ENCODE results near the gene PHF2. TPM values are rescaled to one million over a fixed set of nuclear protein-coding genes. Genes with fewer than 3 reads are reported as not detected.
A peak's percentile ranks its signal among the peaks of the same experiment; 100 is the strongest.

The PHF2 gene
- 10 to 100 TPM; 25.5 to 26.8 TPM for total RNA-seq

GRCh38 chr9:93576258-93577077, at the start of gene PHF2:
PHF2 (plus strand) TSS chr9:93576584; CDS start chr9:93576774, 190 bp downstream.
- Mint-ChIP-seq H3K9me3 (no peaks in the 10 kb centered on the region), H3K27me3 (no peaks in the 10 kb centered on the region), H3K27ac (peak within 1 kb of the TSS; percentile 90), H3K36me3 (ENCODE audit: low read depth) (peaks cover 3% of the 10 kb centered on the region), H3K4me1 (peaks cover 29% of the 10 kb centered on the region), H3K4me3 (peak within 1 kb of the TSS; percentile 80)
- CTCF ChIA-PET: interaction anchor here (1.0 to 1.5 kb wide), 2 partner anchors 10 to 123 kb away, joined by 3 to 11 read pairs; partner anchors contain the start of gene FAM120AOS
- POLR2A ChIA-PET: interaction anchor here (0.8 to 4.1 kb wide), 4 partner anchors 10 to 123 kb away, joined by 3 to 45 read pairs (median 4); partner anchors contain the start of gene FAM120AOS
- DNase-seq: peak; percentile 33

DNA sequence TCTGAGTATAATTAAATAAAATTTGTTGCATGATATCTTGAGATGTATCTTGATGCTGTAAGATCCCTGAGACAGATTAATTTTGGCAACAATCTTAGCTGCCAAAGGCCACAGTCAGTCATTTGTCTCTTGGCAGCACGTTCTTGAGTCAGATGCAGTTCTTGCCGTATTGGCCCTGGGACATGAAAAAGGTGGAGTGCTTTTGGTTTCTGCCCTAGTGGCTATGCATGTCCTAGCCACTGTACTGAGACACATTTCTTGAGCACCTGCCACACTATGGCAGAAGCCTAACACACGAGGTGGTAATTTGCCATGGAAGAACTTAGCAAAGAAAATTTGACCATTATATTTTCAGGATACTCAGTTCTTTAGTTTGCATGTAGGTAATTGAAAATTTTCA, 45.0 kb upstream of the PHF2 start:
- peaks cover 15% of the 10 kb centered on the region for H3K4me1 Mint-ChIP-seq
- ChIA-PET POLR2A (no interaction called here), CTCF (interaction anchor here (0.6 kb wide), 1 partner anchor 82 kb away, joined by 4 read pairs; no protein-coding TSS in a partner anchor)
- H3K27me3 Mint-ChIP-seq: no peaks in the 10 kb centered on the region
- H3K4me3 Mint-ChIP-seq: no peak overlapping the region
- no peak overlapping the region for H3K27ac Mint-ChIP-seq
- DNase-seq: no peak
- H3K36me3 Mint-ChIP-seq (ENCODE audit: low read depth): peaks cover 77% of the 10 kb centered on the region
- no peaks in the 10 kb centered on the region for H3K9me3 Mint-ChIP-seq

- H3K4me3 Mint-ChIP-seq: no peak overlapping the region
Measured at GRCh38 chr9:93532141-93532540, 44.2 kb upstream of the PHF2 start.

GRCh38 chr9:93533863-93534262, 42.5 kb upstream of the PHF2 start:
- Mint-ChIP-seq H3K4me3 (no peak overlapping the region), H3K36me3 (ENCODE audit: low read depth) (peaks cover 78% of the 10 kb centered on the region), H3K27ac (no peak overlapping the region), H3K9me3 (no peaks in the 10 kb centered on the region), H3K4me1 (peaks cover 9% of the 10 kb centered on the region), H3K27me3 (no peaks in the 10 kb centered on the region)
- POLR2A ChIA-PET: no interaction called here
- no peak for DNase-seq
- CTCF ChIA-PET: no interaction called here

More at GRCh38 chr9:93532141-93532540, 44.2 kb upstream of the PHF2 start:
- CTCF ChIA-PET: no interaction called here
- POLR2A ChIA-PET: no interaction called here
- H3K27ac Mint-ChIP-seq: no peak overlapping the region
- H3K9me3 Mint-ChIP-seq: no peaks in the 10 kb centered on the region
- peaks cover 12% of the 10 kb centered on the region for H3K4me1 Mint-ChIP-seq
- no peak for DNase-seq
- H3K36me3 Mint-ChIP-seq (ENCODE audit: low read depth): peaks cover 77% of the 10 kb centered on the region
- H3K27me3 Mint-ChIP-seq: no peaks in the 10 kb centered on the region

DNA sequence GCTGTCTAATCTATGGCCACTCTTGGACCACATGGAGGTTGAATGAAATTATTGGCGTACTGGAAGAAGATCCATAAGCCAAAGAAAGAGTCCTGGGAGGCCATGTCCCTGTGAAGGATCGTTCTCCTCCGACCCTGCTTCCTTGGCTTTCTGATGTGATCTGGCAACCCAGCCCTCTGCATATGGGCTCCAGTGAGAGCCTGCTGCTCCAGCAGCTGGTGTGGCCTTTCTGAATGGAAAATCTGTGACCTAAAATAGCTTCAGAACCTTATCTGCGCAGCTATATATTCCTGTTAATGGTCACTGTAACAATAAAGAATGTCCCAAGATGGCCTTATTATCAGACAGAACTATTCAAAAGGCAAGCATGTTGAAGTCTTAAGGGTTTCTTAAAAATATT, 40.2 kb upstream of the PHF2 start:
- peaks cover 9% of the 10 kb centered on the region for H3K4me1 Mint-ChIP-seq
- H3K27ac Mint-ChIP-seq: no peak overlapping the region
- H3K9me3 Mint-ChIP-seq: no peaks in the 10 kb centered on the region
- no peak overlapping the region for H3K4me3 Mint-ChIP-seq
- H3K27me3 Mint-ChIP-seq: no peaks in the 10 kb centered on the region
- ChIA-PET CTCF (interaction anchor here (1.1 kb wide), 1 partner anchor 17 kb away, joined by 3 read pairs; no protein-coding TSS in a partner anchor), POLR2A (interaction anchor here (1.0 kb wide), 1 partner anchor 85 kb away, joined by 3 read pairs; no protein-coding TSS in a partner anchor)
- peaks cover 70% of the 10 kb centered on the region for H3K36me3 Mint-ChIP-seq (ENCODE audit: low read depth)
- DNase-seq: no peak

- H3K27me3 Mint-ChIP-seq: no peaks in the 10 kb centered on the region
- no peak for DNase-seq
- ChIA-PET CTCF (no interaction called here), POLR2A (interaction anchor here (1.0 kb wide), 1 partner anchor 86 kb away, joined by 3 read pairs; no protein-coding TSS in a partner anchor)
- H3K36me3 Mint-ChIP-seq (ENCODE audit: low read depth): peaks cover 66% of the 10 kb centered on the region
- no peak overlapping the region for H3K27ac Mint-ChIP-seq
- H3K9me3 Mint-ChIP-seq: no peaks in the 10 kb centered on the region
- no peak overlapping the region for H3K4me3 Mint-ChIP-seq
- peaks cover 9% of the 10 kb centered on the region for H3K4me1 Mint-ChIP-seq
Measured at GRCh38 chr9:93536874-93537273, 39.5 kb upstream of the PHF2 start.

DNA sequence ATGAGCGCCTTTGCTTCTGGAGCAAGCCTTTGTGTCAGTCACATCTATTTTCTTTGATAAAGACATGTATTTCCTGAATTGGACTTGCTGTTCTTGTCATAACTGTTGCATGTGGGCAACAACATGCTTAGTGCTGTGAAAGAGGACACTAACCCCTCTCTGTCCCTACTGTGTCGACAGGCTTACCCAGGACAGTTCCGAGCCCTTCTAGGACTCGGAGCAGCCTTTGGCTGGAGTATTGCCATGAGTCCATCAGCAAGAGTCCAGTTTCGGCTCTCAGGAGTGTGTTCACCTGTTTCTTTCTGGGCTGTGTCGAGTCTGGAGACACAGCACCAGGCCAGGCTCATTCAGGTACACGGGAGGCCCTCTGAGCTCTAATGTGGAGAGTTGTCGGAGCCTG, 36.1 kb upstream of the PHF2 start:
- Mint-ChIP-seq H3K27ac (no peak overlapping the region), H3K36me3 (ENCODE audit: low read depth) (peaks cover 50% of the 10 kb centered on the region), H3K9me3 (no peaks in the 10 kb centered on the region), H3K4me3 (no peak overlapping the region), H3K4me1 (no peaks in the 10 kb centered on the region), H3K27me3 (no peaks in the 10 kb centered on the region)
- DNase-seq: no peak
- ChIA-PET CTCF (no interaction called here), POLR2A (no interaction called here)

- ChIA-PET POLR2A (no interaction called here), CTCF (no interaction called here)
- no peak for DNase-seq
- H3K36me3 Mint-ChIP-seq (ENCODE audit: low read depth): peaks cover 51% of the 10 kb centered on the region
- H3K9me3 Mint-ChIP-seq: no peaks in the 10 kb centered on the region
- no peaks in the 10 kb centered on the region for H3K27me3 Mint-ChIP-seq
- H3K4me1 Mint-ChIP-seq: no peaks in the 10 kb centered on the region
- H3K4me3 Mint-ChIP-seq: no peak overlapping the region
- H3K27ac Mint-ChIP-seq: no peak overlapping the region
Measured at GRCh38 chr9:93541005-93541404, 35.4 kb upstream of the PHF2 start.

- no peaks in the 10 kb centered on the region for H3K4me1 Mint-ChIP-seq
- no peaks in the 10 kb centered on the region for H3K9me3 Mint-ChIP-seq
- H3K27ac Mint-ChIP-seq: no peak overlapping the region
- no peak for DNase-seq
- no peak overlapping the region for H3K4me3 Mint-ChIP-seq
- peaks cover 55% of the 10 kb centered on the region for H3K36me3 Mint-ChIP-seq (ENCODE audit: low read depth)
- CTCF ChIA-PET: no interaction called here
- POLR2A ChIA-PET: no interaction called here
- no peaks in the 10 kb centered on the region for H3K27me3 Mint-ChIP-seq
Measured at GRCh38 chr9:93541581-93542349, 34.6 kb upstream of the PHF2 start.

DNA sequence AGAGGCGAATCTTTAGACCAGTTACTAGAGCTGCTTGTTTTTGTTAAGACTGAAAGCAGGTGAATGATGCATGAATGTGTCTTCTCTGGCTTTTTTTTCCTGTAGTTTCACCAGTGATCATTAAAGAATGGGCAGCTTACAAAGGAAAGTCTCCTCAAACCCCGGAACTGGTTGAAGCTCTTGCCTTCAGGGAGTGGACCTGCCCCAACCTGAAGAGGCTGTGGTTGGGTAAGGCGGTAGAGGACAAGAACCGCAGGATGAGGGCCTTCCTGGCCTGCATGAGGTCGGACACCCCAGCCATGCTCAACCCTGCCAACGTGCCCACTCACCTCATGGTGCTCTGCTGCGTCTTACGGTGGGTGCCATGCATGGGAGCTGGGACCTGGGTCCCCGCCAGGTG, 33.3 kb upstream of the PHF2 start:
- no peak for DNase-seq
- CTCF ChIA-PET: no interaction called here
- Mint-ChIP-seq H3K4me3 (no peak overlapping the region), H3K27ac (no peak overlapping the region), H3K4me1 (no peaks in the 10 kb centered on the region), H3K9me3 (no peaks in the 10 kb centered on the region), H3K27me3 (no peaks in the 10 kb centered on the region), H3K36me3 (ENCODE audit: low read depth) (peaks cover 53% of the 10 kb centered on the region)
- POLR2A ChIA-PET: no interaction called here

DNA sequence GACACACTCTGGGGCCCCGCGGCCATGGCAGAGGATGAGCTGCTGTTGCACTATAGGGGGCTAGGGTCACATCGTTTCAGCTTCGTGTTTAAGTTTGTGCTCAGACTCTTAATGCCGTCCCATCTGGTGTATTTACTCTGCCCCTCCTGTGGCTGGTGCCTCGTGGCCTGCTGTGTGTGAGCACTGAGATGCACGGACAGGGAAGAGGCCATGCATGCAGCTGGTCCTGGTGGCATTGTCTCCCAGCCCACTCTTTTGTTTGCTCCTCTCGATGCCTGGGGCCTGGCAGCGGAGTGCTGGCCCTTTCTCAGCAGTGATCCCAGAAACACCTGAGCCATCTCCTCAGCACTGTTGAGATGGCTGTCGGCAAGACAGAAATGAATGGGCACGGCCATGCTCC, 30.0 kb upstream of the PHF2 start:
- Mint-ChIP-seq H3K27ac (no peak overlapping the region), H3K4me1 (no peaks in the 10 kb centered on the region), H3K9me3 (no peaks in the 10 kb centered on the region), H3K4me3 (no peak overlapping the region), H3K36me3 (ENCODE audit: low read depth) (peaks cover 53% of the 10 kb centered on the region), H3K27me3 (no peaks in the 10 kb centered on the region)
- POLR2A ChIA-PET: no interaction called here
- no peak for DNase-seq
- CTCF ChIA-PET: no interaction called here

GRCh38 chr9:93549611-93550010, 26.8 kb upstream of the PHF2 start:
- Mint-ChIP-seq H3K4me1 (no peaks in the 10 kb centered on the region), H3K9me3 (no peaks in the 10 kb centered on the region), H3K4me3 (no peak overlapping the region), H3K27ac (no peak overlapping the region), H3K36me3 (ENCODE audit: low read depth) (peaks cover 64% of the 10 kb centered on the region), H3K27me3 (no peaks in the 10 kb centered on the region)
- ChIA-PET CTCF (interaction anchor here (1.5 kb wide), 1 partner anchor 17 kb away, joined by 9 read pairs; no protein-coding TSS in a partner anchor), POLR2A (interaction anchor here (0.8 kb wide), 1 partner anchor 16 kb away, joined by 3 read pairs; no protein-coding TSS in a partner anchor)
- no peak for DNase-seq

DNA sequence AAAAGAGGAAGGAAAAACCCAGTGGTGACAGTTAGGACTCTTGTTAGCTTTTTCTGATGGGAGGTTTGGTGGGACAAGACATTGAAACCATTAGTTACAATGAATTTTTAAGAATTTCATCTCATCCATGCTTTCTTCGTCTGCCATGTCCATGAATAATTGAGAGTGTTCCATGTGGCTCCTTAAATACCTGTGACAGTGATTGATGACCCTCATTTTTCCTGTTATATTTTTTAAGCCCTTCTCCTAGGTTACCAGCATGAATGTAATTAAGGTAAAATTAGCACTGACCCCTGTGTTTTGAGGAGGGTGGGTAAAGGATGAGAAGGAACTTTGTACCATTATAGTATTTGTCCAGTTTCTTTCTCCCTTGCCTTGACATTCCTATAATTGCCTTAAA, 23.5 kb upstream of the PHF2 start:
- Mint-ChIP-seq H3K4me1 (no peaks in the 10 kb centered on the region), H3K4me3 (no peak overlapping the region), H3K27ac (no peak overlapping the region), H3K27me3 (no peaks in the 10 kb centered on the region), H3K36me3 (ENCODE audit: low read depth) (peaks cover 62% of the 10 kb centered on the region), H3K9me3 (no peaks in the 10 kb centered on the region)
- DNase-seq: no peak
- CTCF ChIA-PET: interaction anchor here (2.7 kb wide), 1 partner anchor 13 kb away, joined by 10 read pairs; no protein-coding TSS in a partner anchor
- POLR2A ChIA-PET: interaction anchor here (2.1 kb wide), 1 partner anchor 13 kb away, joined by 14 read pairs; no protein-coding TSS in a partner anchor
